ENCODE measurements around the gene TGM5.
A peak's percentile ranks its signal among the peaks of the same experiment; 100 is the strongest.
"Not testable (repeated sequence)": the region's sequence is repeated elsewhere in the genome, so short reads cannot be mapped to it uniquely, and the experiment has no call there.

TGM5 gene

GRCh38 chr15:43274136-43274535 is 7.4 kb upstream of the TGM5 start:
- no peak for DNase-seq

- no peak for DNase-seq
Measured at GRCh38 chr15:43273243-43273642, 6.5 kb upstream of the TGM5 start.

GRCh38 chr15:43271908-43272307 is 5.2 kb upstream of the TGM5 start:
- not testable (repeated sequence) for DNase-seq

GRCh38 chr15:43270676-43271306 is 4.1 kb upstream of the TGM5 start:
- no peak for DNase-seq

GRCh38 chr15:43270113-43270665 is 3.5 kb upstream of the TGM5 start:
- no peak for DNase-seq

GRCh38 chr15:43268111-43269105 is 1.7 kb upstream of the TGM5 start:
- DNase-seq = no peak

- DNase-seq = no peak
Measured at GRCh38 chr15:43267439-43267838, 711 bp upstream of the TGM5 start.

- DNase-seq = no peak
Measured at GRCh38 chr15:43266386-43266785, 342 bp downstream of the TGM5 start.

GRCh38 chr15:43260011-43260615 is 6.6 kb downstream of the TGM5 start:
- no peak for DNase-seq

GRCh38 chr15:43258781-43259180 is 7.9 kb downstream of the TGM5 start:
- DNase-seq = no peak

GRCh38 chr15:43256341-43256740 is 10.4 kb downstream of the TGM5 start:
- no peak for DNase-seq

GRCh38 chr15:43255376-43255775 is 11.4 kb downstream of the TGM5 start:
- DNase-seq = no peak

- DNase-seq = no peak
Measured at GRCh38 chr15:43253431-43254403, 13.0 kb downstream of the TGM5 start.

GRCh38 chr15:43251871-43252250 is 14.9 kb downstream of the TGM5 start:
- no peak for DNase-seq

GRCh38 chr15:43251185-43251870 is 15.4 kb downstream of the TGM5 start:
- no peak for DNase-seq

GRCh38 chr15:43250785-43251184 is 15.9 kb downstream of the TGM5 start:
- no peak for DNase-seq

- DNase-seq = peak; percentile 8
Measured at GRCh38 chr15:43249699-43250203, 17.0 kb downstream of the TGM5 start.

GRCh38 chr15:43249236-43249635 is 17.5 kb downstream of the TGM5 start:
- no peak for DNase-seq

GRCh38 chr15:43246261-43246774 is 20.4 kb downstream of the TGM5 start:
- no peak for DNase-seq

GRCh38 chr15:43244092-43244491 is 22.6 kb downstream of the TGM5 start:
- no peak for DNase-seq

GRCh38 chr15:43243020-43243645 is 23.6 kb downstream of the TGM5 start:
- DNase-seq = no peak

Data from eye (tissue), 1 donor.